HepG2 (cell line): ENCODE results near the gene TUBG1. TPM values are rescaled to one million over a fixed set of nuclear protein-coding genes. Genes with fewer than 3 reads are reported as not detected.

Source experiments
- ATAC-seq: fragments of 200-7000 bp; cut with Tn5 transposase; 3 replicates; pipeline ENCODE4 v1.9.1; 2020; ENCODE audit warnings: mild to moderate bottlenecking, moderate library complexity
- BruUV-seq: library from RNA; stranded (reverse); fragments of 400-500 nt; replicated peaks from 2 replicates; lab custom pipeline; 2021; lab: Mats Ljungman, UMichigan
- CTCF ChIA-PET: fragments of 300-600 bp; formaldehyde crosslinking; extraction: SDS; loops from one replicate; lab custom pipeline; 2021; ENCODE audit warnings: low total read pairs, inconsistent platforms, low intra/inter-chr PET ratio; lab: Yijun Ruan, JAX
- POLR2A ChIA-PET: fragments of 350-600 bp; sonication (Branson Sonifier 250); formaldehyde crosslinking; loops from one replicate; lab custom pipeline; 2020; ENCODE audit warnings: antibody characterized with exemption, inconsistent platforms; lab: Yijun Ruan, JAX
- DNase-seq: peaks from one replicate; pipeline ENCODE4 v3.0.0-alpha.2; 2015; ENCODE audit warnings: low spot score
- FAIRE-seq: peaks from 3 replicates; lab custom pipeline; 2011; peaks lifted over from hg19 to GRCh38; lab: Jason Lieb, UNC
- H2AFZ ChIP-seq: one replicate; pipeline ENCODE4 v1.6.1; 2011; ENCODE audit warnings: low read length, inconsistent platforms
- H3K27ac ChIP-seq: fragments of 300-600 bp; 3 replicates; pipeline ENCODE4 v1.8.0; 2011; ENCODE audit warnings: mixed run types, mild to moderate bottlenecking, mixed read lengths, low read length, inconsistent platforms; ENCODE audit not compliant: insufficient read depth; ENCODE audit errors: extremely low read length
- H3K27me3 ChIP-seq, 2 experiments: fragments of 200-600 bp in 1 of 2; 2 replicates in 1 of 2; 3 replicates in 1 of 2; pipeline versions ENCODE4 v1.6.0 to v1.8.0; 2011; ENCODE audit warnings: low read length in 2 of 2, mild to moderate bottlenecking in 2 of 2, moderate library complexity in 2 of 2, inconsistent platforms in 1 of 2; ENCODE audit not compliant: insufficient read depth in 2 of 2, control insufficient read depth in 1 of 2
- H3K36me3 ChIP-seq, 2 experiments: fragments of 200-600 bp in 1 of 2; replicated peaks in 1 of 2; 2 replicates in 1 of 2; 3 replicates in 1 of 2; pipeline versions ENCODE4 v1.5.1 to v1.8.0; 2011; ENCODE audit warnings: low read length in 2 of 2, inconsistent platforms in 1 of 2; ENCODE audit not compliant: insufficient read depth in 2 of 2, control insufficient read depth in 1 of 2
- H3K4me1 ChIP-seq: 2 replicates; pipeline ENCODE4 v1.5.1; 2012; ENCODE audit warnings: low read length, inconsistent platforms; ENCODE audit not compliant: insufficient read depth
- H3K4me2 ChIP-seq: 2 replicates; pipeline ENCODE4 v1.6.0; 2011; ENCODE audit warnings: low read depth, low read length, inconsistent platforms
- H3K4me3 ChIP-seq, 3 experiments: fragments of 200-600 bp in 1 of 3; sonication (generic), shearing (Covaris generic) in 1 of 3; replicated peaks in 1 of 3; 2 replicates each; pipeline ENCODE4 v1.5.1; 2011 to 2016; ENCODE audit warnings: low read length in 3 of 3, inconsistent platforms in 2 of 3, low read depth in 2 of 3, mild to moderate bottlenecking in 2 of 3, control low read depth in 1 of 3, mixed read lengths in 1 of 3; ENCODE audit not compliant: insufficient read depth in 1 of 3
- H3K79me2 ChIP-seq: one replicate; pipeline ENCODE4 v1.6.1; 2011; ENCODE audit warnings: low read length, inconsistent platforms; ENCODE audit not compliant: insufficient read depth
- H3K9ac ChIP-seq: 2 replicates; pipeline ENCODE4 v1.6.0; 2011; ENCODE audit warnings: mild to moderate bottlenecking, low read depth, low read length, inconsistent platforms; ENCODE audit not compliant: insufficient read depth
- H3K9me3 ChIP-seq: 2 replicates; pipeline ENCODE4 v1.5.1; 2012; ENCODE audit warnings: mild to moderate bottlenecking, low read length
- H4K20me1 ChIP-seq: 2 replicates; pipeline ENCODE4 v1.6.0; 2011; ENCODE audit warnings: inconsistent platforms, mild to moderate bottlenecking, low read length, moderate library complexity; ENCODE audit not compliant: insufficient read depth
- ELF1 ChIP-seq: sonication (generic); formaldehyde crosslinking; IDR thresholded peaks from 2 replicates; pipeline ENCODE4 v1.4.0; 2020; ENCODE audit warnings: missing genetic modification reagents
- HMG20B ChIP-seq: conservative IDR thresholded peaks from 2 replicates; pipeline ENCODE4 v1.6.1; 2016; ENCODE audit warnings: missing genetic modification reagents, missing compliant biosample characterization
- MEIS1 ChIP-seq: sonication (generic); formaldehyde crosslinking; IDR thresholded peaks from 2 replicates; pipeline ENCODE4 v1.9.0; 2021; ENCODE audit warnings: mild to moderate bottlenecking, missing genetic modification reagents, moderate library complexity, borderline replicate concordance
- PRPF4 ChIP-seq: fragments of 200-400 bp; formaldehyde crosslinking; IDR thresholded peaks from 2 replicates; pipeline ENCODE4 v1.6.1; 2016; ENCODE audit warnings: low read length, low read depth; ENCODE audit not compliant: poor library complexity, severe bottlenecking
- RAD51 ChIP-seq: fragments of 450-650 bp; IDR thresholded peaks from 2 replicates; pipeline ENCODE4 v1.6.1; 2016; ENCODE audit warnings: borderline replicate concordance
- SYNCRIP ChIP-seq: fragments of 200-400 bp; formaldehyde crosslinking; IDR thresholded peaks from 2 replicates; pipeline ENCODE4 v1.6.1; 2018; ENCODE audit warnings: mild to moderate bottlenecking, low read depth, low read length; ENCODE audit not compliant: insufficient read depth
- ZBTB20 ChIP-seq: sonication (generic); formaldehyde crosslinking; IDR thresholded peaks from 2 replicates; pipeline ENCODE4 v1.8.1; 2023; ENCODE audit warnings: missing genetic modification reagents, low read depth, mild to moderate bottlenecking, borderline replicate concordance
- ZNF678 ChIP-seq: sonication (generic); formaldehyde crosslinking; IDR thresholded peaks from 2 replicates; pipeline ENCODE4 v1.4.0; 2020; ENCODE audit warnings: mild to moderate bottlenecking, missing genetic modification reagents
- WGBS: methylation state at CpG from one replicate; pipeline ENCODE4 v1.1.6; 2017; ENCODE audit warnings: low lambda C conversion rate; 5-methylcytosine and 5-hydroxymethylcytosine counted together
- in situ Hi-C: cut with HindIII; loops from 2 replicates; pipeline ENCODE4 v1.10.0; 2017; ENCODE audit warnings: low pct_unique_long_range_greater_than_20kb; ENCODE audit not compliant: extremely low pct_ligation_motif_present
- intact Hi-C: fragments of 100-400 bp; cut with micrococcal nuclease; formaldehyde crosslinking; loops from one replicate; pipeline ENCODE4 v1.10.0; 2022; ENCODE audit not compliant: unreplicated experiment
- polyA plus RNA-seq, 8 experiments: library from polyadenylated mRNA; depleted of rRNA in 3 of 8; stranded (reverse) in 7 of 8; unstranded in 1 of 8; fragments of >200 nt; fragmentation: Illumina TruSeq in 4 of 8; extraction: Trizol in 4 of 8; gene quantifications; 2 replicates each; pipeline versions ENCODE4 v1.2.1 to v1.2.3, GENCODE V29; 2011 to 2016; ENCODE audit warnings: low read depth in 4 of 8, missing spikeins in 1 of 8, mixed read lengths in 1 of 8; ENCODE audit not compliant: insufficient read depth in 1 of 8
- total RNA-seq, 5 experiments: library from RNA; depleted of rRNA; stranded (reverse); fragments of >200 nt; fragmentation: Illumina TruSeq; extraction: Trizol; gene quantifications; 2 replicates each; pipeline ENCODE4 v1.2.3, GENCODE V29; 2016; ENCODE audit warnings: low read depth in 1 of 5
- TF ChIP-seq, protein P1 (sequence below): sonication (generic); formaldehyde crosslinking; IDR thresholded peaks from 2 replicates; pipeline ENCODE4; 2020; ENCODE audit warnings: missing genetic modification reagents, mild to moderate bottlenecking, borderline replicate concordance
- TF ChIP-seq, protein P2 (sequence below): sonication (generic); formaldehyde crosslinking; IDR thresholded peaks from 2 replicates; pipeline ENCODE4 v1.4.0; 2020; ENCODE audit warnings: mild to moderate bottlenecking, missing genetic modification reagents
- TF ChIP-seq, protein P3 (sequence below): sonication (generic); formaldehyde crosslinking; IDR thresholded peaks from 2 replicates; pipeline ENCODE4 v1.8.1; 2023; ENCODE audit warnings: mild to moderate bottlenecking, missing genetic modification reagents
- TF ChIP-seq, protein P4 (sequence below): sonication (generic); formaldehyde crosslinking; IDR thresholded peaks from 2 replicates; pipeline ENCODE4 v1.5.0; 2020; ENCODE audit warnings: missing genetic modification reagents, mild to moderate bottlenecking, borderline replicate concordance
- TF ChIP-seq, protein P5 (sequence below): sonication (generic); formaldehyde crosslinking; IDR thresholded peaks from 2 replicates; pipeline ENCODE4 v1.4.0; 2020; ENCODE audit warnings: missing genetic modification reagents, borderline replicate concordance

The TUBG1 gene
- total and polyA plus RNA-seq, 2 of the 13 experiments (the other 11 are each of a cell fraction or from before 2014, with no cell fraction given), result 74.1 to 137 TPM

DNA sequence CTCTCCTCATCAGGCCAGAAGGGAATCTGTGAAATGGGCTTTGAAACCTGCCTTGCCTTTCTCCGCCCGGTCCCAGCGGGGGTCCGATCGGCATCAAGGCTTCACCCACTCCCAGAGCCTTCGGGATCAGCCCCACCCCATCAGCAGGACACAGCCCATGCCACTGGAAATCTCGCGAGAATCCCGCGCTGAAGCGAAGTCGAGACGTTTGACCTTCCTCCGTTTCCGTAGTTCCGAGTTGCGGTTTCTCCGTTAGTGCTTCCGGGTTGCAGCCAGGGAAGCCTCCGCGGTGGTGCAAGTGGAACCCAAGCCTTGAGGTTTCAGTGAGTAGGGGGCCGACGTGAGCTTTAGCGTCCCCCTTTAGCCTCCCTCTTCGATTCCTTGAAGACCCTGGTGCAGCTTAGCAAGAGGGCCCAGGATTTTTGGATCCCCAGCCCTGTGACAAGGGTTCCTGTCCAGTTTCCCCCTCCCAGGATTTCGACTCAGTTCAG is 47.5 kb upstream of the TUBG1 start, which contains the start of gene COASY:
Gene COASY, plus strand, starts transcription at position 252 of the 491 bp plus-strand sequence. CDS start 475 bp downstream, outside the sequence.
- peak; percentile 56 for ATAC-seq
- TF ChIP-seq, protein P1, sequence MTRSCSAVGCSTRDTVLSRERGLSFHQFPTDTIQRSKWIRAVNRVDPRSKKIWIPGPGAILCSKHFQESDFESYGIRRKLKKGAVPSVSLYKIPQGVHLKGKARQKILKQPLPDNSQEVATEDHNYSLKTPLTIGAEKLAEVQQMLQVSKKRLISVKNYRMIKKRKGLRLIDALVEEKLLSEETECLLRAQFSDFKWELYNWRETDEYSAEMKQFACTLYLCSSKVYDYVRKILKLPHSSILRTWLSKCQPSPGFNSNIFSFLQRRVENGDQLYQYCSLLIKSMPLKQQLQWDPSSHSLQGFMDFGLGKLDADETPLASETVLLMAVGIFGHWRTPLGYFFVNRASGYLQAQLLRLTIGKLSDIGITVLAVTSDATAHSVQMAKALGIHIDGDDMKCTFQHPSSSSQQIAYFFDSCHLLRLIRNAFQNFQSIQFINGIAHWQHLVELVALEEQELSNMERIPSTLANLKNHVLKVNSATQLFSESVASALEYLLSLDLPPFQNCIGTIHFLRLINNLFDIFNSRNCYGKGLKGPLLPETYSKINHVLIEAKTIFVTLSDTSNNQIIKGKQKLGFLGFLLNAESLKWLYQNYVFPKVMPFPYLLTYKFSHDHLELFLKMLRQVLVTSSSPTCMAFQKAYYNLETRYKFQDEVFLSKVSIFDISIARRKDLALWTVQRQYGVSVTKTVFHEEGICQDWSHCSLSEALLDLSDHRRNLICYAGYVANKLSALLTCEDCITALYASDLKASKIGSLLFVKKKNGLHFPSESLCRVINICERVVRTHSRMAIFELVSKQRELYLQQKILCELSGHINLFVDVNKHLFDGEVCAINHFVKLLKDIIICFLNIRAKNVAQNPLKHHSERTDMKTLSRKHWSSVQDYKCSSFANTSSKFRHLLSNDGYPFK (CRISPR knock-in tag), result peak; percentile 83; the same call in 1 of the 2 replicates
- TF ChIP-seq MEIS1 (CRISPR knock-in tag) (peak; percentile 61; the same call in 1 of the 2 replicates), ELF1 (peak; percentile 99), ZBTB20 (CRISPR knock-in tag) (no peak), PRPF4 (no peak), RAD51 (no peak), HMG20B (CRISPR knock-in tag) (peak; percentile 59; the same call in 1 of the 2 replicates), SYNCRIP (no peak), ZNF678 (CRISPR knock-in tag) (no peak)
- TF ChIP-seq, protein P2, sequence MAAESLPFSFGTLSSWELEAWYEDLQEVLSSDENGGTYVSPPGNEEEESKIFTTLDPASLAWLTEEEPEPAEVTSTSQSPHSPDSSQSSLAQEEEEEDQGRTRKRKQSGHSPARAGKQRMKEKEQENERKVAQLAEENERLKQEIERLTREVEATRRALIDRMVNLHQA (CRISPR knock-in tag), result no peak
- TF ChIP-seq, protein P3, sequence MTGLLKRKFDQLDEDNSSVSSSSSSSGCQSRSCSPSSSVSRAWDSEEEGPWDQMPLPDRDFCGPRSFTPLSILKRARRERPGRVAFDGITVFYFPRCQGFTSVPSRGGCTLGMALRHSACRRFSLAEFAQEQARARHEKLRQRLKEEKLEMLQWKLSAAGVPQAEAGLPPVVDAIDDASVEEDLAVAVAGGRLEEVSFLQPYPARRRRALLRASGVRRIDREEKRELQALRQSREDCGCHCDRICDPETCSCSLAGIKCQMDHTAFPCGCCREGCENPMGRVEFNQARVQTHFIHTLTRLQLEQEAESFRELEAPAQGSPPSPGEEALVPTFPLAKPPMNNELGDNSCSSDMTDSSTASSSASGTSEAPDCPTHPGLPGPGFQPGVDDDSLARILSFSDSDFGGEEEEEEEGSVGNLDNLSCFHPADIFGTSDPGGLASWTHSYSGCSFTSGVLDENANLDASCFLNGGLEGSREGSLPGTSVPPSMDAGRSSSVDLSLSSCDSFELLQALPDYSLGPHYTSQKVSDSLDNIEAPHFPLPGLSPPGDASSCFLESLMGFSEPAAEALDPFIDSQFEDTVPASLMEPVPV (CRISPR knock-in tag), result no peak
- TF ChIP-seq, protein P4, sequence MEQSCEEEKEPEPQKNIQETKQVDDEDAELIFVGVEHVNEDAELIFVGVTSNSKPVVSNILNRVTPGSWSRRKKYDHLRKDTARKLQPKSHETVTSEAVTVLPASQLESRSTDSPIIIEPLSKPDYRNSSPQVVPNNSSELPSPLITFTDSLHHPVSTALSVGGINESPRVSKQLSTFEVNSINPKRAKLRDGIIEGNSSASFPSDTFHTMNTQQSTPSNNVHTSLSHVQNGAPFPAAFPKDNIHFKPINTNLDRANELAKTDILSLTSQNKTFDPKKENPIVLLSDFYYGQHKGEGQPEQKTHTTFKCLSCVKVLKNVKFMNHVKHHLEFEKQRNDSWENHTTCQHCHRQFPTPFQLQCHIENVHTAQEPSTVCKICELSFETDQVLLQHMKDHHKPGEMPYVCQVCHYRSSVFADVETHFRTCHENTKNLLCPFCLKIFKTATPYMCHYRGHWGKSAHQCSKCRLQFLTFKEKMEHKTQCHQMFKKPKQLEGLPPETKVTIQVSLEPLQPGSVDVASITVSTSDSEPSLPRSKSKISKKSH (CRISPR knock-in tag), result peak; percentile 78; the same call in 1 of the 2 replicates
- TF ChIP-seq, protein P5, sequence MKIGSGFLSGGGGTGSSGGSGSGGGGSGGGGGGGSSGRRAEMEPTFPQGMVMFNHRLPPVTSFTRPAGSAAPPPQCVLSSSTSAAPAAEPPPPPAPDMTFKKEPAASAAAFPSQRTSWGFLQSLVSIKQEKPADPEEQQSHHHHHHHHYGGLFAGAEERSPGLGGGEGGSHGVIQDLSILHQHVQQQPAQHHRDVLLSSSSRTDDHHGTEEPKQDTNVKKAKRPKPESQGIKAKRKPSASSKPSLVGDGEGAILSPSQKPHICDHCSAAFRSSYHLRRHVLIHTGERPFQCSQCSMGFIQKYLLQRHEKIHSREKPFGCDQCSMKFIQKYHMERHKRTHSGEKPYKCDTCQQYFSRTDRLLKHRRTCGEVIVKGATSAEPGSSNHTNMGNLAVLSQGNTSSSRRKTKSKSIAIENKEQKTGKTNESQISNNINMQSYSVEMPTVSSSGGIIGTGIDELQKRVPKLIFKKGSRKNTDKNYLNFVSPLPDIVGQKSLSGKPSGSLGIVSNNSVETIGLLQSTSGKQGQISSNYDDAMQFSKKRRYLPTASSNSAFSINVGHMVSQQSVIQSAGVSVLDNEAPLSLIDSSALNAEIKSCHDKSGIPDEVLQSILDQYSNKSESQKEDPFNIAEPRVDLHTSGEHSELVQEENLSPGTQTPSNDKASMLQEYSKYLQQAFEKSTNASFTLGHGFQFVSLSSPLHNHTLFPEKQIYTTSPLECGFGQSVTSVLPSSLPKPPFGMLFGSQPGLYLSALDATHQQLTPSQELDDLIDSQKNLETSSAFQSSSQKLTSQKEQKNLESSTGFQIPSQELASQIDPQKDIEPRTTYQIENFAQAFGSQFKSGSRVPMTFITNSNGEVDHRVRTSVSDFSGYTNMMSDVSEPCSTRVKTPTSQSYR (CRISPR knock-in tag), result no peak; the same call in 1 of the 2 replicates

More for the DNA sequence above, 47.5 kb upstream of the TUBG1 start, which contains the start of gene COASY:
- in situ Hi-C loops (no loop called here), intact Hi-C loops (no loop called here)
- no peak within 1 kb of the TSS for H2AFZ ChIP-seq
- no peaks in the 10 kb centered on the region for H4K20me1 ChIP-seq
- H3K27me3 ChIP-seq, result no peaks in the 10 kb centered on the region; a peak in 1 of 5 replicates
- ChIA-PET POLR2A (interaction anchor here (0.6 to 7.6 kb wide), 6 partner anchors 9 to 114 kb away, joined by 3 to 128 read pairs (median 22); partner anchors contain the start of genes HSD17B1, NAGLU, PLEKHH3 and PSMC3IP), CTCF (interaction anchor here (1.1 kb wide), 1 partner anchor 16 kb away, joined by 3 read pairs; the partner anchor contains the start of gene PSMC3IP)
- peaks cover 14 to 25% of the 10 kb centered on the region in 2 experiments for H3K36me3 ChIP-seq
- peaks cover 26% of the 10 kb centered on the region for H3K79me2 ChIP-seq
- peak within 1 kb of the TSS; percentile 94 for H3K9ac ChIP-seq
- peak within 1 kb of the TSS; percentile 91 for H3K27ac ChIP-seq
- FAIRE-seq (peak; percentile 97), DNase-seq (peak; percentile 98)
- peak within 1 kb of the TSS; percentile 66 to 91 (median 79) for H3K4me3 ChIP-seq
- H3K4me1 ChIP-seq, result peaks cover 53% of the 10 kb centered on the region
- BruUV-seq, result no TSS peak
- WGBS, result 1% methylated on average over 24 of the region's 26 CpGs
- no peaks in the 10 kb centered on the region for H3K9me3 ChIP-seq
- H3K4me2 ChIP-seq, result peak within 1 kb of the TSS; percentile 82
